ENCODE data around the gene FREM2.

Gene FREM2

GRCh38 chr13:38685431-38685830 is 1.4 kb upstream of the FREM2 start:
- TF ChIP-seq YY1 (IDR thresholded peaks at IDR 0.05; ENCODE audit: low read depth) (no peak), TCF12 (IDR thresholded peaks at IDR 0.05; ENCODE audit: low read depth) (no peak), CREB1 (IDR thresholded peaks at IDR 0.05; ENCODE audit: low read depth) (no peak), TAF1 (IDR thresholded peaks at IDR 0.05; ENCODE audit: low read depth) (no peak), NFIC (IDR thresholded peaks at IDR 0.05) (no peak), MAX (IDR thresholded peaks at IDR 0.05) (no peak), EGR1 (IDR thresholded peaks at IDR 0.05) (no peak), REST (IDR thresholded peaks at IDR 0.05; ENCODE audit: low read depth) (no peak), EP300 (IDR thresholded peaks at IDR 0.05; ENCODE audit: borderline replicate concordance) (no peak), RAD21 (IDR thresholded peaks at IDR 0.05; ENCODE audit: low read depth) (no peak), FOXM1 (IDR thresholded peaks at IDR 0.05; ENCODE audit: borderline replicate concordance, low read depth) (no peak), USF1 (IDR thresholded peaks at IDR 0.05) (no peak), CEBPB (IDR thresholded peaks at IDR 0.05) (no peak), TEAD4 (IDR thresholded peaks at IDR 0.05) (no peak)

GRCh38 chr13:38685974-38686576 is 802 bp upstream of the FREM2 start:
- TF ChIP-seq RAD21 (IDR thresholded peaks at IDR 0.05; ENCODE audit: low read depth) = peak; percentile 62
- no peak for TF ChIP-seq REST (IDR thresholded peaks at IDR 0.05; ENCODE audit: low read depth)
- no peak for TF ChIP-seq USF1 (IDR thresholded peaks at IDR 0.05)
- no peak for TF ChIP-seq EP300 (IDR thresholded peaks at IDR 0.05; ENCODE audit: borderline replicate concordance)
- no peak for TF ChIP-seq ZBTB7A (IDR thresholded peaks at IDR 0.05; ENCODE audit: low read depth)
- TF ChIP-seq MAX (IDR thresholded peaks at IDR 0.05) = no peak
- TF ChIP-seq TCF12 (IDR thresholded peaks at IDR 0.05; ENCODE audit: low read depth) = no peak
- TF ChIP-seq TEAD4 (IDR thresholded peaks at IDR 0.05) = peak; percentile 39; the same call in 1 of the 2 replicates
- no peak for TF ChIP-seq TAF1 (IDR thresholded peaks at IDR 0.05; ENCODE audit: low read depth)
- no peak for TF ChIP-seq FOXM1 (IDR thresholded peaks at IDR 0.05; ENCODE audit: borderline replicate concordance, low read depth)
- no peak for TF ChIP-seq CREB1 (IDR thresholded peaks at IDR 0.05; ENCODE audit: low read depth)
- 0 out of 2 replicates have a peak, but pooled peaks have one; percentile 11 for TF ChIP-seq YY1 (IDR thresholded peaks at IDR 0.05; ENCODE audit: low read depth)
- no peak for TF ChIP-seq CEBPB (IDR thresholded peaks at IDR 0.05)
- no peak for TF ChIP-seq NFIC (IDR thresholded peaks at IDR 0.05)
- TF ChIP-seq EGR1 (IDR thresholded peaks at IDR 0.05) = no peak

- TF ChIP-seq ZBTB7A (IDR thresholded peaks at IDR 0.05; ENCODE audit: low read depth) = no peak
- TF ChIP-seq TEAD4 (IDR thresholded peaks at IDR 0.05) = no peak
- TF ChIP-seq USF1 (IDR thresholded peaks at IDR 0.05) = no peak
- no peak; the same call in 1 of the 2 replicates for TF ChIP-seq TAF1 (IDR thresholded peaks at IDR 0.05; ENCODE audit: low read depth)
- no peak for TF ChIP-seq REST (IDR thresholded peaks at IDR 0.05; ENCODE audit: low read depth)
- no peak for TF ChIP-seq EGR1 (IDR thresholded peaks at IDR 0.05)
- TF ChIP-seq CREB1 (IDR thresholded peaks at IDR 0.05; ENCODE audit: low read depth) = no peak
- no peak for TF ChIP-seq MAX (IDR thresholded peaks at IDR 0.05)
- no peak for TF ChIP-seq YY1 (IDR thresholded peaks at IDR 0.05; ENCODE audit: low read depth)
- no peak for TF ChIP-seq EP300 (IDR thresholded peaks at IDR 0.05; ENCODE audit: borderline replicate concordance)
- no peak for TF ChIP-seq TCF12 (IDR thresholded peaks at IDR 0.05; ENCODE audit: low read depth)
- TF ChIP-seq FOXM1 (IDR thresholded peaks at IDR 0.05; ENCODE audit: borderline replicate concordance, low read depth) = no peak
- no peak for TF ChIP-seq CEBPB (IDR thresholded peaks at IDR 0.05)
- TF ChIP-seq RAD21 (IDR thresholded peaks at IDR 0.05; ENCODE audit: low read depth) = no peak
- TF ChIP-seq NFIC (IDR thresholded peaks at IDR 0.05) = no peak
Observed at GRCh38 chr13:38687246-38688229, 661 bp downstream of the FREM2 start.

All from Ishikawa (cell line).